ENCODE results near the gene EMID1.
A peak's percentile ranks its signal among the peaks of the same experiment; 100 is the strongest.
"Not testable (repeated sequence)": the region's sequence is repeated elsewhere in the genome, so short reads cannot be mapped to it uniquely, and the experiment has no call there.

EMID1 gene

GRCh38 chr22:29230972-29231875 lies 25.5 kb downstream of the EMID1 start:
- DNase-seq (ENCODE audit: low read depth, low spot score) = no peak

- no peak for DNase-seq (ENCODE audit: low read depth, low spot score)
These were observed 26.6 kb downstream of the EMID1 start for GRCh38 chr22:29231971-29232959.

GRCh38 chr22:29233277-29233877 lies 27.7 kb downstream of the EMID1 start:
- no peak for DNase-seq (ENCODE audit: low read depth, low spot score)

- DNase-seq (ENCODE audit: low read depth, low spot score) = not testable (repeated sequence)
These were observed 34.8 kb downstream of the EMID1 start for GRCh38 chr22:29240481-29240880.

GRCh38 chr22:29243874-29244446 lies 38.3 kb downstream of the EMID1 start:
- no peak for DNase-seq (ENCODE audit: low read depth, low spot score)

GRCh38 chr22:29244785-29245625 lies 39.3 kb downstream of the EMID1 start:
- DNase-seq (ENCODE audit: low read depth, low spot score) = no peak

GRCh38 chr22:29245626-29246385 lies 40.1 kb downstream of the EMID1 start:
- peak; percentile 41 for DNase-seq (ENCODE audit: low read depth, low spot score)

- DNase-seq (ENCODE audit: low read depth, low spot score) = not testable (repeated sequence)
These were observed 42.2 kb downstream of the EMID1 start for GRCh38 chr22:29247891-29248290.

GRCh38 chr22:29251265-29251664 lies 45.6 kb downstream of the EMID1 start:
- DNase-seq (ENCODE audit: low read depth, low spot score) = no peak

- DNase-seq (ENCODE audit: low read depth, low spot score) = no peak
These were observed 46.5 kb downstream of the EMID1 start for GRCh38 chr22:29251981-29252911.

GRCh38 chr22:29253561-29254285 lies 48.0 kb downstream of the EMID1 start:
- DNase-seq (ENCODE audit: low read depth, low spot score) = no peak

GRCh38 chr22:29254286-29254660 lies 48.6 kb downstream of the EMID1 start:
- DNase-seq (ENCODE audit: low read depth, low spot score) = no peak

- DNase-seq (ENCODE audit: low read depth, low spot score) = no peak
These were observed 49.4 kb downstream of the EMID1 start for GRCh38 chr22:29255064-29255621.

- no peak for DNase-seq (ENCODE audit: low read depth, low spot score)
These were observed 51.1 kb downstream of the EMID1 start for GRCh38 chr22:29256606-29257325.

- DNase-seq (ENCODE audit: low read depth, low spot score) = no peak
These were observed 52.1 kb downstream of the EMID1 start for GRCh38 chr22:29257751-29258181.

- no peak for DNase-seq (ENCODE audit: low read depth, low spot score)
These were observed 52.9 kb downstream of the EMID1 start for GRCh38 chr22:29258407-29259252.
